IPS-NIHi7 (cell line): ENCODE data around the gene AKR1C1.
"Not testable (repeated sequence)": the region's sequence is repeated elsewhere in the genome, so short reads cannot be mapped to it uniquely, and the experiment has no call there.

ENCODE experiments used
- DNase-seq: peaks from one replicate; pipeline ENCODE4 v3.0.0; 2012; ENCODE audit warnings: mixed read lengths; ENCODE audit errors: extremely low spot score

Gene AKR1C1

GRCh38 chr10:5018134-5018533 lies 54.9 kb downstream of the AKR1C1 start:
- DNase-seq = no peak

GRCh38 chr10:5018671-5019277 lies 55.6 kb downstream of the AKR1C1 start:
- not testable (repeated sequence) for DNase-seq

GRCh38 chr10:5019770-5020612 lies 56.8 kb downstream of the AKR1C1 start:
- DNase-seq = not testable (repeated sequence)

DNA sequence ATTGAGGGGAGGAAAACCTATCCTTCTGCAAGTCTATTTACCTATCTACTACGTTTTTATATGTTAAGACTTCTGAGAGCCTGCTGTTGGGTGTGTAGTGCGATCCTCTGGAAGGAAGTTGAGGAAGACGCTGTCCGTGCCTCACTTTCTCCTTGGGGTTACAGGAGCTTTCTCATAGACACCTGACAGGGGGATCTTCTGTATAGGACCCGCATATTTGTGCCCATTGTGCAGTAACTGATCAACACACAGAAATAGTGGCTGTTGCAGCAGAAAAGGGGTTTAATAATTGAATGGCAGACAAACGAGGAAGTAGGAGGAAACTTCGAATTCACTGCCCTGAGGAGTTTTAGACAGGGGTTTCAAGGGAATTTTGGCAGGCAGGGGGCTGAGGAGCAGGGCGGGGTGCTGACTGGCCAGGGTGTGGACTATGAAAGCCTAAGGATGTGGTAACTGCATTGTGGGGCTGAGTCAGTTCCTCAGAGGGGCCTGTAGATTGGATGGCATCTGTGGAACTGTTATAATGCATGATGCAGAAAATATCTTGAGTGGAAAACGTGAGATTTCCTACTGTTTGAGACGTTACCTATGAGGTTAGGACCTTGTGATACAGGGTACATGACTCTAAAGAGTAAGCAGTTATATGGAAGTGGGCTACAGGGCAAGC lies 58.5 kb downstream of the AKR1C1 start:
- not testable (repeated sequence) for DNase-seq

- DNase-seq = no peak
Observed at GRCh38 chr10:5023177-5023805, 60.1 kb downstream of the AKR1C1 start.

- DNase-seq = not testable (repeated sequence)
Observed at GRCh38 chr10:5025461-5025881, 62.3 kb downstream of the AKR1C1 start.

- DNase-seq = no peak
Observed at GRCh38 chr10:5030989-5031388, 67.8 kb downstream of the AKR1C1 start.

GRCh38 chr10:5031588-5031987 lies 68.4 kb downstream of the AKR1C1 start:
- not testable (repeated sequence) for DNase-seq

DNA sequence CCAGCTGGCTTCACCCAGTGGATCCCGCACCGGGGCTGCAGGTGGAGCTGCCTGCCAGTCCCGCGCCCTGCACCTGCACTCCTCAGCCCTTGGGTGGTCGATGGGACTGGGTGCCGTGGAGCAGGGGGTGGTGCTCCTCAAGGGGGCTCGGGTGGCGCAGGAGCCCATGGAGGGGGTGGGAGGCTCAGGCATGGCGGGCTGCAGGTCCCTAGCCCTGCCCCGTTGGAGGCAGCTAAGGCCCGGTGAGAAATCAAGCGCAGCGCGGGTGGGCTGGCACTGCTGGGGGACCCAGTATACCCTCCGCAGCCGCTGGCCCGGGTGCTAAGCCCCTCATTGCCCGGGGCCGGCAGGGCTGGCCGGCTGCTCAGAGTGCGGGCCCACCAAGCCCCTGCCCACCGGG lies 69.2 kb downstream of the AKR1C1 start:
- not testable (repeated sequence) for DNase-seq
